MV-4-11 (cell line): ENCODE measurements around the gene FBXO4.
"Not testable (repeated sequence)": the region's sequence is repeated elsewhere in the genome, so short reads cannot be mapped to it uniquely, and the experiment has no call there.

Experiments
- DNase-seq: peaks from one replicate; lab custom pipeline; 2025; lab: John Stamatoyannopoulos, UW

FBXO4 gene

DNA sequence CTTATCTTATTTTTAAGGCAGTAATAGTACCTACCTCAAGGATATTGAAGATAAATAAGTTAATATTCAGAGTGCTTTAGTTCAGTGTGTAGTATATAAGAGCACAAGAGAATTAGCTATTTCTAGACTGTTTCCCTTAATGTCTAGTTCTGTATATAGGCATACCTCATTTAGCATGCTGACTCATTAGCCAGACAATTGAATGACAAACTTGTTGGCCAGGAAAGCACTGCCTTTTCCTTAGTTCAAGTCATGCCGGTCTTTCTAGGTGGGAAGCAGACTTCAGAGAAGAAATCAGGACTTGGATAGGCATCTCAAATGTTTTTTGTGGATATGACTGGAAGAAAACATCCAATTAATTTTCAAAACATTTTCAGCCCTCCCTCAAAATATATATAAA is 3.2 kb upstream of the FBXO4 start:
- no peak for DNase-seq

DNA sequence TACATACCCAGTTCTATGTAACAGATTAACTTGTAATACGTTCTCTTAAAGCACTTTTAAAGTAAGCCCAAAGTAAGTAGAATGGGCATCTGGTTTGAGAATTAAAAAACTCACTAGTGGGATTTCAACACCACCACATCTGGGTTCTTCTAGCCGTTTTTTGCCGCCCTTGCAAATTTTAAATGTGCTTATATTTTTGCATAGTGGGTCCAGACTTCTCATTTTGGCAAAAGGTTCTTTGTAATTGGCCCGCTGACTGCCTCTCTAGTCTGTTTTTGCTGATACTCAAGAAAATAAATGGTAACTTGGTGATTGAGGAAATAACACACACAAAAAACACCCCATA is 582 bp upstream of the FBXO4 start:
- DNase-seq: no peak

DNA sequence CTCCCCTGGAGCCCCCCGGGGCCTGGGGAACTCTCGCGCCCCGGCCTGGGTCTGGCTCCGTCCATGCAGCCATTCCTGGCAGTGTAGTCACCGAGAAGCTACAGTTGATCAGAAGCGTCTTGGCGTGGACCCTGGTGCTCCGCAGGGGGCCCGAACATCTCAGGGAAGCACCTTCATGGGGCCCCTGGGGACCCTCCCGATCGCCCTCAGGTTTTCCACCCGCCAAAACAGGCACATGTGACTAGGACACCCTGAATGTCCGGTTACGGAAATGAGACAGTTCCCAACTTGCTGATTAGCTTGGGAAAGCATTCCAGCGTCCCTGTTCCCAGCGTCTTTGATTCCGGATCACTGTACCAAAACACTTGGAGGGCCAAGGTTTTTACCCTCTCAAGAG is 472 bp downstream of the FBXO4 start:
- DNase-seq: peak; percentile 26

DNA sequence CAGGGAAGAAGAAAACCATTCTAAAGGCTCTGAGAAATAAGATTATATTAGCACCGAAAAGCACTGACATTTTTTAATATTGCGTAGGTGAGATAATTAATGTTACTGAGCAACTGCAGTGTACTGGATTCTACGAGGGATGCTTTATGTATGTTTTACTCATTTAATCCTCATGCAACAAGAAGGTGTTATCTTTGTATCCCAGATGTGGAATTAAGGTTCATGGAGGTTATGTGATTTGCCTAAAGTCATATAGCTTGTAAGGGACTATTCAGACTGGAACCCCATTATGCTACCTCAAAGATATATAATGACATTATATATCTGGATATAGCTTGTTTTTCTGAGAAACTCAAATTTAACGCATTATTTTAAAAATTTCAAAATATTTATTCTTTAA is 2.5 kb downstream of the FBXO4 start:
- DNase-seq: no peak

DNA sequence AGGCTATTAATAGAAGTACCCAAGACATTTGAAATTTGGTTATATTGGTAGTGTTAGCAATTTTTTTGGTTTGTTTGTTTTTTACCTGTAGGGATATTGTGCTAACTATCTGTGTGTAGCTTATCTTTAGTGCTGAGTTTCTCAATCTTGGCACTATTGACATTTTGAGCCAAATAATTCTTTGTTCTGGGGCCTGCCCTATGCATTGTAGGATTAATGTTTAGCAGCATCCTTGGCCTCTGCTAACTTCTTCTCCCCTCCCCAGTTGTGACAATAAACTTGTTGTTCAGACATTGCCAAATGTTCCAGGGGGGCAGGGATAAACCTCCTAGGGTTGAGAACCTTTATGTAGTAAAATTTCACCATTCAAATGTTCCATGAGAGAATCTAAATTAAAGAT is 4.0 kb downstream of the FBXO4 start:
- no peak for DNase-seq

DNA sequence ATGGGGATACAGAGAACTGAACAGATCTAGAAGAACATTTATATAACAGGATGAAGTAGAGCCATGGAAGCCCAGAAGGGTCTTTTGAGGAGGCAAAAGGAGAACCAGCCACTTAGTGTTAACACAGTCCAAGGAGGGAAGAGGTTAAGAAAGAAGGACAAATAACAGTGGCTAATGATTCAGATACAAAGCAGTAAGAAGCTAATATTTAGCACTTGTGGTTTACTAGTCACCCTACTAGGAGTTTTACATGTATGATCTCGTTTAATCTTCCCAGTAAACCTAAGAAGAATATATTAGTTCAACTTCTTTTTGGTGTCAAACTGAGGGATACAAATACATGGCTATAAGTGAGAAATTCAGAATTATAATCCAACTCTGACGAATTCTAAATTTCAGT is 7.7 kb downstream of the FBXO4 start:
- no peak for DNase-seq

DNA sequence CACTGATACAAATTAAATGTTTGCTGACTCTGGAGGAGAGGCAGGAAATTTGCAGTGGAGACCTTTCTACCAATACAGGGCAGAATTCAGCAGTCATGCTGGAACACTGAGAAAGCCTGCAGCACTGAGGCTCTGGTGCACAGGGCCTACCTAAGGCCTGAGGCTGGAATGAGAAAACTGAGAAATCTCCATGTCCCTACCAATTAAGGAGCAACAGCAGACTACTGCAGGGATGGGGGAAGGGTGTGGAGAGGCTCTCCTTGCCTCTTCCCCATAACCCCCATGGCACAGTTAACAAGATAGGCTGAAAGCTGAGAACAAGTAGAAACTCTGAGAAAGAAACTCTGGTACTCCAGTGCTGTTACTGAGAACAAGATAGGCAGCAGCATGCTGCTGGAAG is 10.5 kb downstream of the FBXO4 start:
- DNase-seq: no peak

DNA sequence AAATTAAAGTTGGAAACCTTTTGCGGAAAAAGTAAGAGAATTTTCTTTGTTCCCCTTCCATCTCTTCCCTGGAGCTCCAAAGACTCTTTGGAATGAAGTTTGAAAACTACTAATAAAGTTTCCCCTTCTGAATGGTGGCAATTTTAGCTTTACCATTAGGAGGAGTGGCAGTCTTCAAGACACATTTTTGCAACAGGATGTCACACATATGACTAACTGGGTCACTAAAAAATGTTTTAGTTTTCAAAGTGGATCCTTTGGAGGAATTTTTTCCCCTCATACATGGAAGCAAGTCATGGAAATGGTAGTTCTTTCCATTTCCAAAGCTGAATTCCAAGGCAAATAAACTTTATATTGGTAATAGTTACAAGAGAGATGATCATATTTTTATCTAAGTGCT is 15.6 kb downstream of the FBXO4 start:
- DNase-seq: no peak

DNA sequence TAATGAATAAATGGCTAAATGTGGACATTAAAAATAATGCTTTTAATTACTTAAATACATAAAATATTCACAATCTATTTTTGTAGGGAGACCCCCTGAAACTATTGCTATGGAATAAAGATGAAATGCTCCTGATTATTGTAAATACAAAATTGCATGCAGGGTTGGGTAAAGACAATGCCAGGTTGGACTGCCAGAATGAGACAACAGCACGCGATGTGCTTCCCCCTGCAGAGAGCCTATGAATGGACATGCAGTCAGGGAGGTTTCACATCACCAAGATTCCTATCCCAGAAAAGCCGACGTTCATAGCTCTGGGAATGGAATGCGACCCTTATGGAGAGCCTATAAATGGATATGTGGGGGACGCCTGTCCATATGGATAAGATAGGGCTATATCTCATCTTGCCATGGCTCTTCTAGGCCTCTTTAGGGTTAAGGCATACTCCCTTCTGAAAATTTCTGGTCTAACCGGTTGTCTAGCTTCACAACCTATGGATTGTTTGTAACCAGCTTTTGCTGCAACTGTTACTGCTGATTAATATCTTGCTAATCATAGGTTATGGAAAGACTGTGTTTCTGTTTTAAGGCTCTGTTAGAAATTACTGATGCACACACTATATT is 20.4 kb downstream of the FBXO4 start:
- not testable (repeated sequence) for DNase-seq

DNA sequence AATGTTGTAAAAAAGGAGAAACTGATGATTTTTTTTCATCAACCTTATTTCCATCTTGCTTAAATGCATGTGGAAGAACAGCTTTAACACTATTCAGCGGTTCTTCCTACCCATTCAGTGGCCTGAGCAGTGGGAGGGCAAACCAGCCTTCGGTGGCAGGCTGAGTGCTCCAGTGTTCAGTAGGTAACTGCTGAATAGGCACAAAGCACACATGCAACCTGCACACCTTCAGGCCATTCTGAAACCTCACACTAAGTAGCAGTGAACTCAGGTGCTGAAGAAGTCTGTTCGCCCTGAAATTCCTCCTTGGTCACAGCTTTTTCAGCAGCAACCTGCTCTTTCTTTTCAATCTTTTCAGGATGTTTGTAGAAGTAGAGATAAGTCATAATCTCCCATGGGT is 26.1 kb downstream of the FBXO4 start:
- no peak for DNase-seq

DNA sequence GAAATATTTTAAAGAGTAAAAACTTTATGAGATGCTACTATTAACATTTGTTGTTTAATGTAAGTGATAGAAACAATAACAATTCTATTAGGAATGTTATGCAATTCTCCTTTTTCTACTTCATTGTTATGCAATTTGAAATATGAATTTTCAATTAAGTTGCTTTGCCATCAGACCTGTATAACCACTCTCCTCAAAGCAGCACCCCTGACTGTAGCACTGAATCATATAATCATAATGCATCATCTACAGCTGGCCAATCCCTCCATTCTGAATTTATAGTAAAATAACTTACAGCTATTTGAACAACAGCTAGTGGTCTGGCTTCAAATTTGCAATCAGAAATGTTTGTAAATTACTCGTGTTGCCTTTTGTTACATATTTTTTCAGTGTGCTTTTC is 29.2 kb downstream of the FBXO4 start:
- no peak for DNase-seq

DNA sequence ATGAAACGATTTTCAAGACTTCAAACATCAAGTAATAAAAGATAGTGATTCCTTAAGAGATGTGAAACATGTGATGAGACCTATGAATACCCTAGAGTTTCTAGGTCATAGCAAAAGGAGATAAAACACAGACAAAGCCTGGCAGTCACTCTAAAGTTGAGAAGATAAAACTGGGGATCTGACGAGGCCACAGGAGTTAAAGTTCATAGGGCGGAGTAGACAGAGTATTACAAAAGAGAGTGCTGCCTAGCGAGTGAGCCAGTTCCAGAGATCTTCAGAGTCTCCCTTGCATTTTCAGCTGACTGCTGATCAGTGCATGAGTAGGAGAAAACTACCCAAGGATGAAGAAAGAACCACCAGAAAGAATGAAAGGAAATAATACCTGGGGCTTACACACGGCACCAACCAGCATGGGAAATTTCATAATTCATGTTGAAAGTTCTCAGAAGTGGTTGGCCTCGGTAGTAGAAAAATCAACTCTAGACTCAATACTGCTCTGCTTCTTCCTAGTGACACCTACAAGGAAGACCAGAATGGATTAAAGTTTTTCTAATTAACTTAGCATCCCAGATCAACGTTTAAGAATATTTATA is 30.4 kb downstream of the FBXO4 start:
- peak; percentile 19 for DNase-seq

DNA sequence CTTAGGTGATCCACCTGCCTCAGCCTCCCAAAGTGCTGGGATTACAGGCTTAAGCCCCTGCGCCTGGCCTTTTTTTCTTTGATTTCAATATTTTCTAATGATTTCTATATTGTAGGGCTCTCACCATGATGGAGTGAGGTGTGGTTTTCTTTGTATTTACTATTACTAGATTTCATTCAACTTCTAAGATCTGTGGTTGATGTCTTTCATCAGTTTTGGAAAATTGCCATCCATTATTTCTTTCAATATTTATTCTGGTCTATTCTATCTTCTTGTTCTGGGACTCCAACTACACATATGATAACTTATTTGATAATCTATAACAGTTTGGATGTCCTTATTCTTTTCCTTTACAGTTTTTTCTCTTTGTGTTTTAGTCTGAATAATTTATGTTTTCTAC is 31.9 kb downstream of the FBXO4 start:
- no peak for DNase-seq

DNA sequence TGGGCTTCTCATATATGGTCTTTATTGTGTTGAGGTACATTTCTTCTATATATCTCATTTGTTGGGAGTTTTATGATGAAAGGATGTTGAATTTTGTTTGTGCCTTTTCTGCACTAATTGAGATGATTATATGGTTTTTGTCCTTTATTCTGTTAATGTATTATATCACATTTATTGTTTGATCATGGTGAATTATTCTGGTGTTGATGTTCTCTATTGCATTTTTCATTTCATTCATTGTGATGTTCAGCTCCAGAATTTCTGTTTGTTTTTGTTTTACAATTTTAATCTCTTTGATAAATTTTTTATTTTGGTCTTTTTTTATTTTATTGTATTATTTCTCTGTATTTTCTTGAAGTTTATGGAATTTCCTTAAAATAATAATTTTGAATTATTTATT is 35.4 kb downstream of the FBXO4 start:
- DNase-seq: no peak

DNA sequence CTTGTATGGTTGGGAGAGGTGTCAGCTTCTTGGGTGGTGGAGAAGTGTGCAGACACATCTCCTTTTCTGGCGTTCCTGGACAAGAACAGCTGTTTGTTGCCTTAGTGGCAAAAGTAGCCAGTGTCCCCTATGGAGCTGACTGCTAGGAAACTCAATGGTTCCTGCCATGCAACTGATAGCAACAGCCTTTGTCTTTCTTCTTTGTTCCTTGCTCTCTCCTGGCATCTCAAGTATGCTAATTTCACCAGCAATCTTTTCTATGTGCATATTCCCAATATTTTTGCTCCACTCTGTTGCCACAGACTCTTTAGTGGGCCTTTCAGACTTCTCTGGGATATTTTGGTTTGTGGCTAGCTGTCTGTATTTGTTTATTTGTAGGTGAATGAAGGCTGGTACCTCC is 36.7 kb downstream of the FBXO4 start:
- no peak for DNase-seq

DNA sequence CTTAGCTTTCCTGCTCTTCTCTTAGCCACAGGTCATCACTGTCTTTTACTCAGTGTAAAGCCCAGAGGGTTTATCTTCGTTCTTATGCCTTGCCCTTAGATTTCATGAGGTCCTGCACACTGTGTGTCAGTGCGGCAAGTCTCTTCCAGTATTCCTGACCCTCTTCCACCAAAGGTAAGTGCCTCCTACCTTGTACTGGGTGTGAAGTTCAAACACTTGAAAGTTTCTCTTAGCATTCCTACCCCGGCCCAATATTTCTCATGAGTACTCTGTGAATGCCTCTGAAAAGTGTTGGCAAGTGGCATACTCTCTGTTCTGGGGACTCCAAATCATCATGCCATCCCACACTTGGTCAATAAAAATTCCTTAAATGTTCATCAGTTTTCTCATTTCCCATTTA is 37.4 kb downstream of the FBXO4 start:
- DNase-seq: no peak

DNA sequence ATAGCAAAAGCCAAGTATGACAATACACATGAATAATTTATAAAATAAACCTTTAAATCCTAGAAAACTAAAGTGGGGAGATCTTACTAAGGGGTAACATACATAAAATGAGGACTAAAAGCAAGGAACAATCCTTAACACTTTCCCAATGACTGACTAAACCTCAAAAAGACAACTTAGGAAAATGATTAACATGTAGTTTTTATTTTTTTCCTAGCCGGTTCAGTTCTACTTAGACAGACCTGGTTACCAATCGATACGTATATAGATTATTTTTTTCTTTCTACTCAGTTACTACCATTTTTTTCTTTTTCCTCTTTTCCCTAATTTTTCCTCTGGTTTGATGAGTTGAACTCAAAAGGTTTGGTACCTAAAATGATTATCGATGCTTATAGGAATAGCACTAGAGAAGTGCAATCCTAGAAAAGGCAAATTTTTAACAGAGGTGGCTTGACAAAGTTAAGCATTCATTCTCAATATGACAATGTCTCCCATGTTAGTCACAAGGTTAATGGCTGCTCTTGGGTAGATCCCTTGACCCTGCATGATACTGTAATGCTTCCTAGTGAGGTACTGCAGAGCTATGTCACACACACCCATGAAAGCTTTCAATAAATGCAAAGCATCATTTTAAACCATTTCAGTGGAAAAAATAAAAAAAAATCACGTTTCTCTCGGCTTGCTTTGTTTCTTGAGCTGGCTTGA is 41.5 kb downstream of the FBXO4 start:
- DNase-seq: no peak

DNA sequence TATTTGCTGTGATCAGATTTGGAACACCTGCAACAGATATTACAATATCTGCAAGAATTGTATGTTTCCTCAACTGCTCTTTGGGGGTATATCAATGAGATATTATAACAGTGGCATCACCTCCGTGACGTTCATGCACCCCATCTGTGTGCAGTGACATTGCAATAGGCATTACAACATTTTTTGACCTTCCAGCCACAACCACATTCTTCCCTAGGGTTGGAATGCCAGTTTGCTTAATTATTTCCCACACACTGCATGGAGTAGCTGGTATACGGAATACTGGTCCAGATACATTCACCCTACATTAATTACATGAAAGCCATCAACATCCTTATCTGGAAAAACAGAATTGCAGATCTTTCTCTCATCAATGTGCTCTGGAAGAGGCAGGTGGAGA is 42.3 kb downstream of the FBXO4 start:
- DNase-seq: no peak

DNA sequence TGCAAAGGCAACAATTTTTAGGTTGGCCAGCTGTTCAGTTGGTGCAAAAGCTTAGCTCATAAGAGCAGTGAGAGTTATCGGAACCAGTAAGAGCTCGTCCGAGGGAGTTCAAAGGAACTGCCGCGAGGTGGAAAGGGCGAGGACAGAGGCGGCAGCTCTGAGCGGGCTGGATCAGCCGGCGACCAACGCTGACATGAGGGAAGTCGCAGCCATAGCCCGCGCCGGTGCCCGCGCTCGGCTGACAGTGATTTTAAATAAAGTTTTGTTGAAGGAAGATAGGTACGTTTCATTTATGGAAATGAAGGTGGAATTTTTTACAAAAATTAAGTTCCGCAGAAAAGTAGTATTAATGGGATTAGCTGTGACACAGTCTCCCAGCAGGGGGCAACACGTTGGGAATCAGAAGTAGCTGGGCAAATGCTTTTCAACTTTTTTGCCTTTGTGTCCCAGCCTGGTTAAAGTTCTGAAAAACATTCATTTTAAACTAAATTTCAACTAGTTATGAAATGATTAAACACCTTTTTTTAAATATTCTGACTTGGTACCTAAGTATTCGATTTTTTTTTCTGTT is 43.2 kb downstream of the FBXO4 start:
- no peak for DNase-seq

DNA sequence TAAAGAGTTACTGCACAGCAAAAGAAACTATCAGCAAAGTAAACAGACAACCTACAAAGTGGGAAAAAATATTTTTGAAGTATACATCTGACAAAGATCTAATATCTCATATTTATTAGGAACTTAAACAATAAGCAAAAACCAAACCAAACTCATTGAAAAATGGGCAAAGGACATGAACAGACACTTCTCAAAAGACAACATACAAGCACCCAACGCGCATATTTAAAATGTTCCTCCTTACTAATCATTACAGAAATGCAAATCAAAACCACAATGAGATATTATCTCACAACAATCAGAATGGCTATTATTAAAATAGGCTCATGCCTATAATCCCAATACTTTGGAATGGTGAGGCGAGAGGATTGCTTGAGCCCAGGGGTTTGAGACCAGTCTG is 48.0 kb downstream of the FBXO4 start:
- DNase-seq: no peak

DNA sequence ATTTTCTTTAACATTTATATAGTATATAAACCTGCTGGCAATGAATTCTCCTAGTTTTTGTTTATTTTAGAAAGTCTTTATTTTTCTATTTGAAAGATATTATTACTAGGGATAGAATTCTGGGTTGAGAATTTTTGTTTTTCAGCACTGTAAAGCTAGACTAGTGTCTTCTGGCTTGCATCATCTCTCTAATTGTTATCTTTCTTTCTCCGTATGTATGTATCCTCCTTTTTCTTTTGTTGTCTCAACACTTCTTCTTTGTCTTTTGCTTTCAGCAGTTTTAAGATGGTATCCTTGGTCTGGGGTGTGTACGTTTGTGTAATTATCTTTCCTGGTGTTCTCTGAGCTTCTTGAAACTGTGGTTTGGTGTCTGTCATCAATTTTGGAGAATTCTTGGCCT is 48.8 kb downstream of the FBXO4 start:
- no peak for DNase-seq

DNA sequence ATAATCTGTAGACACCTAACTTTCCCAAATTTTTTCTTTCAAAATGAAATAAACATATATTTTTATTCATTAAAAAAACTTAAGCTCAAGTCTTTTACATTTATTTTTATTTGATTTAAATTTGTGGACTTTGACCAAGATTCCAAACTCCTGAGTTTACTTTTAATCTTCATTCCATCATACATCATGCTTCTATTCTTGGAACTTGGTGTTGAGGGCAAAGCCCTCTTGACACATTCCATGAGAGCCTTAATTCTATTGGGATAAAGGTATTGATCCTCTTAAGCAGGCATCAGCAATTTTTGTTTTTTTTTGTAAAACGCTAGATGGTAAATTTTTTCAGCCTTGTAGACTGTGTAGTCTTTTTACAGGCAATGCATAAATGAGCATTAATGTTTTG is 53.6 kb downstream of the FBXO4 start:
- DNase-seq: no peak

DNA sequence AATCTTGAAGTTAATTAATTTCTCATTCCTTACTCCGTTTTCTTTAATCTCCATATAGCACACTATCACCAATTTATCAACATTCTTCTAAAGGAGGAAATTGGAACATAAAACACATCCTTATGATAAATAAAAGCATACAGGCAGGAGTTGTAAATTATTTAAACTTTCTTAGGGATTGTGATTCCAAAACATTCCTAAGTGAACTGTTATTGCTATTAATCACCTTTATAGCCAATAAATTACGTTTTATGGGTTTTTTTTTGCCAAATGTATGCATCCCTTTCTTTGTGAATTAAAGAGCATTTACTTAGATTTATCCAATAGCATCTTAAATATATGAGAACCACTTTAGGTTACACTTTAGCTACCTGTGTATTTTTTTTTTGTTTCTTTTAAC is 55.3 kb downstream of the FBXO4 start:
- no peak for DNase-seq

DNA sequence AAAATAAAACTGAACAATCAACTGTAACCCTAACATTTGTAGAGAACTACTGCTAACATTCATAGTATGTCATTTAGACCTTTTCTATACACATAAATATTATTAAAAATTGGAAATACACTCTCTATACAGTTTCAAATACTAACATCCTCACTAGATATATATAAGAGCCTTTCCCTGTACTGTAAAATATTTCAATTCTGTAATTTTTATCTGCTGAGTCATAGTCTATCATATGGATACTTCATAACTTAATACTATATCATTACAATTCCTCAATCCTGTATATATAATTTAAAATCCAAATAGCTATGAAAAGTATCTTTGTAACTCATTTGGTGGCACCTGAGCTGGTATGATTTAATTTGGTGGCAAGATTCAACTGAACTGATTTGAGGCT is 55.8 kb downstream of the FBXO4 start:
- no peak for DNase-seq
